Measurements from ENCODE around the gene TMX3.

DNA sequence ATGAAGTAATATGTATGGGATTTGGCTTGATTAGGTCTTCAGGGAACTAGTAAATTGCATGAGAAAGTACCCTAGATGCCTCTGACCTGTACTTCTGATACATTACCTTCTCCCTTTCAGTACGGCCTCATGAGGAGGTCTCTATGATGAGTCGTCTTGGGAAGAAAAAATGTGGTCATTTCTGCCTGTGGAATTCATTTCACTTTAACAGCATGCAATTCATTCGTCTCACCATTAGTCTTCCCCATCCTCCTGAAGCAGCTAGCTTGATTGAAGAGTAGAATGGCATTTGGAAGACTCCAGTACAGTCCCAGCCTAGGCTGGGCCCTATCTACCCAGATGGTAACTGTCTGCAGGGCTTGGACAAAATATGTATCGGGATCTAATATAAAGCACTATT is 52.2 kb downstream of the TMX3 start:
- TF ChIP-seq, protein P1, sequence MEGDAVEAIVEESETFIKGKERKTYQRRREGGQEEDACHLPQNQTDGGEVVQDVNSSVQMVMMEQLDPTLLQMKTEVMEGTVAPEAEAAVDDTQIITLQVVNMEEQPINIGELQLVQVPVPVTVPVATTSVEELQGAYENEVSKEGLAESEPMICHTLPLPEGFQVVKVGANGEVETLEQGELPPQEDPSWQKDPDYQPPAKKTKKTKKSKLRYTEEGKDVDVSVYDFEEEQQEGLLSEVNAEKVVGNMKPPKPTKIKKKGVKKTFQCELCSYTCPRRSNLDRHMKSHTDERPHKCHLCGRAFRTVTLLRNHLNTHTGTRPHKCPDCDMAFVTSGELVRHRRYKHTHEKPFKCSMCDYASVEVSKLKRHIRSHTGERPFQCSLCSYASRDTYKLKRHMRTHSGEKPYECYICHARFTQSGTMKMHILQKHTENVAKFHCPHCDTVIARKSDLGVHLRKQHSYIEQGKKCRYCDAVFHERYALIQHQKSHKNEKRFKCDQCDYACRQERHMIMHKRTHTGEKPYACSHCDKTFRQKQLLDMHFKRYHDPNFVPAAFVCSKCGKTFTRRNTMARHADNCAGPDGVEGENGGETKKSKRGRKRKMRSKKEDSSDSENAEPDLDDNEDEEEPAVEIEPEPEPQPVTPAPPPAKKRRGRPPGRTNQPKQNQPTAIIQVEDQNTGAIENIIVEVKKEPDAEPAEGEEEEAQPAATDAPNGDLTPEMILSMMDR (IDR thresholded peaks at IDR 0.05): no peak
- TF ChIP-seq POLR2A (IDR thresholded peaks at IDR 0.05): no peak
